Measurements from ENCODE around the gene JARID2. TPM values are rescaled to one million over a fixed set of nuclear protein-coding genes. Genes with fewer than 3 reads are reported as not detected.

JARID2 gene
- total RNA-seq, 2 experiments from 2014 or later: 30.0 to 42.4 TPM

DNA sequence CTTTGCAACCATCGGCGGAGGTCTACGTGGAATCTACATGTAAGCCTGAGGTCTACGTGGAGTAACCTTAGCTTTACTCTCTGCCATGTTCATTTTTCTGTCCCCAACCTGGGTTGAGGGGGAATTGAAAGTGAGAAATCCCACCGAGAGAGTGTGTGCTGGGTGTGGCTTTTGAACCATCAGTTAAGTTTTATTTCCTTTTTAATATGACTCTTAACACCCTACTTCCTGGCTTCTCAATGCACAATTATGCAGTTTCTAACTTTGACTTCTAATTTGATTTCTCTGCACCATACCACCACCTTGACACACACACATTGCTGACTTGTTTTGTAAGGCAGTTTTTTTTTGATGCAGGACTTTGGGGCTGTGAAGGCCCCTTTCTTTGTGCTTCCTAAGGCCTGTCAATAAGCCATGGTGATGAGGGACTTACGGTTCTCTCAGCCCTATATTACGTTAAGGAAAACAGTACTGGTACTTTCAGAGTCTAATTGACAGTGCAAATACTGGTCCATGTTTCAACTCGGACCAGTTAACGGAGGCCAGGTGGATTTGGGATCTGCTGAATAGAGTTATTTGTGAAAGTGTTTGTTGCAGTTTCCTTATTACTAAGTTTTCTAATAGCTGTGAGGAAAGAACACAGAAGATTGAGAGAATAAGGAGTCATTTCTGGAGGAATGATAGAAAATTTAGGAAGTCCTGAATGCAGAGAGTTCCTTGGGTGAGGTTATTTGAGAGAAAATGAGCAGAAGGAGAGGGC lies 206.5 kb downstream of the JARID2 start:
- peak overlapping the region; percentile 72 for H3K4me3 Mint-ChIP-seq
- H3K4me1 Mint-ChIP-seq: peaks cover 51% of the 10 kb centered on the region
- no peaks in the 10 kb centered on the region for H3K9me3 Mint-ChIP-seq (ENCODE audit: low read depth)
- H3K27me3 Mint-ChIP-seq: no peaks in the 10 kb centered on the region
- peak overlapping the region; percentile 90 for H3K27ac Mint-ChIP-seq
- DNase-seq (no peak), ATAC-seq (peak; percentile 80)
- peaks cover 42% of the 10 kb centered on the region for H3K36me3 Mint-ChIP-seq
- CTCF ChIA-PET: interaction anchor here (0.9 kb wide), 1 partner anchor 12 kb away, joined by 3 read pairs; no protein-coding TSS in a partner anchor

- no peaks in the 10 kb centered on the region for H3K9me3 Mint-ChIP-seq (ENCODE audit: low read depth)
- H3K27me3 Mint-ChIP-seq: no peaks in the 10 kb centered on the region
- H3K36me3 Mint-ChIP-seq: peaks cover 42% of the 10 kb centered on the region
- CTCF ChIA-PET: no interaction called here
- ATAC-seq (no peak), DNase-seq (no peak)
- H3K27ac Mint-ChIP-seq: peak overlapping the region; percentile 69
- H3K4me1 Mint-ChIP-seq: peaks cover 46% of the 10 kb centered on the region
- peak overlapping the region; percentile 39 for H3K4me3 Mint-ChIP-seq
These were observed 207.3 kb downstream of the JARID2 start for GRCh38 chr6:15453186-15453585.

DNA sequence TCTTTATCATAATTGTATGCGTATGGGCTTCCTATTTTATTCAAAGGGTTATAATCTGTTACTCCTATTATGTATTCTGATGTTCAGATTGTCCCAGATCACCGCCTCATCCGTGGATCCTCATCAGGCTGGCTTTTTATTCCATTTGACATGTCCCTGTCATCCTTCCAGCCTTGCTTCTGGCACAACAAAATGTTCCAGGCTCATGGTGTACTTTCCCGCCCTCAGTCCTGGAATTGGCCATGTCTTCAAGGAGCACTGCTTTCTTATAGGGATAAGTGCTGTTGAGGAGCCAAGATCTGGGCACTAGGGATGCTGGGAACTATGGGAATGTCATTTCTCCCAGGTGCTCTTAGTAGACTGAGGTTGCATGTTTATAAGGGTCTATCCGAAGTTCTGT lies 207.8 kb downstream of the JARID2 start:
- Mint-ChIP-seq H3K4me3 (peak overlapping the region; percentile 39), H3K9me3 (ENCODE audit: low read depth) (no peaks in the 10 kb centered on the region), H3K4me1 (peaks cover 45% of the 10 kb centered on the region), H3K27me3 (no peaks in the 10 kb centered on the region), H3K36me3 (peaks cover 42% of the 10 kb centered on the region), H3K27ac (peak overlapping the region; percentile 69)
- no peak for ATAC-seq
- DNase-seq: no peak
- CTCF ChIA-PET: no interaction called here

DNA sequence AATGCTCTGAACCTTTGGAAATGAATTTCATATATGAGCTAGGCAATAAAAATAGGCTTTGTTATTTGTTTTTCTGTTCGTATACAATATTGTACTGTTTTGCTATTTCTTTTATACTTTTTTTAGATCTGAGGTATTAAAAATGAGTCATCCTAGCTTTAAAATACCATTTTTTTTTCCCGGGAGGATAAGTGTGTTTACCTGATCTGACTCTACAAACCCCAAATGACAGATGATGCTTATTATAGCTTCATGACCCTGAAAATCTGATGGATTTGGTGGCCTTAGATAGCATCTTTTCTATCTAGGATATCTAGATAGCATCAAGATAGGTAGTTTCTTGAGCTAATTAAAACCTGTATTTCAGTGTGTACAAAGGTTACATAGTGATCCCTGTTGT lies 210.6 kb downstream of the JARID2 start:
- Mint-ChIP-seq H3K27me3 (no peaks in the 10 kb centered on the region), H3K36me3 (peaks cover 38% of the 10 kb centered on the region), H3K4me3 (no peak overlapping the region), H3K9me3 (ENCODE audit: low read depth) (no peaks in the 10 kb centered on the region), H3K4me1 (peaks cover 34% of the 10 kb centered on the region), H3K27ac (no peak overlapping the region)
- CTCF ChIA-PET: interaction anchor here (1.2 to 3.4 kb wide), 3 partner anchors 11 to 15 kb away, joined by 3 to 10 read pairs (median 4); no protein-coding TSS in a partner anchor
- DNase-seq (no peak), ATAC-seq (no peak)

GRCh38 chr6:15457121-15457650 lies 211.3 kb downstream of the JARID2 start:
- Mint-ChIP-seq H3K9me3 (ENCODE audit: low read depth) (no peaks in the 10 kb centered on the region), H3K4me3 (no peak overlapping the region), H3K36me3 (peaks cover 35% of the 10 kb centered on the region), H3K27ac (no peak overlapping the region), H3K4me1 (peaks cover 26% of the 10 kb centered on the region), H3K27me3 (no peaks in the 10 kb centered on the region)
- CTCF ChIA-PET: interaction anchor here (0.7 to 3.4 kb wide), 4 partner anchors 11 to 54 kb away, joined by 3 to 10 read pairs (median 4); no protein-coding TSS in a partner anchor
- DNase-seq (no peak), ATAC-seq (no peak)

GRCh38 chr6:15458021-15458459 lies 212.2 kb downstream of the JARID2 start:
- Mint-ChIP-seq H3K36me3 (peaks cover 28% of the 10 kb centered on the region), H3K4me1 (peaks cover 21% of the 10 kb centered on the region), H3K27me3 (no peaks in the 10 kb centered on the region), H3K9me3 (ENCODE audit: low read depth) (no peaks in the 10 kb centered on the region), H3K4me3 (no peak overlapping the region), H3K27ac (no peak overlapping the region)
- no peak for DNase-seq
- no peak for ATAC-seq
- CTCF ChIA-PET: interaction anchor here (3.4 kb wide), 1 partner anchor 17 kb away, joined by 10 read pairs; no protein-coding TSS in a partner anchor

DNA sequence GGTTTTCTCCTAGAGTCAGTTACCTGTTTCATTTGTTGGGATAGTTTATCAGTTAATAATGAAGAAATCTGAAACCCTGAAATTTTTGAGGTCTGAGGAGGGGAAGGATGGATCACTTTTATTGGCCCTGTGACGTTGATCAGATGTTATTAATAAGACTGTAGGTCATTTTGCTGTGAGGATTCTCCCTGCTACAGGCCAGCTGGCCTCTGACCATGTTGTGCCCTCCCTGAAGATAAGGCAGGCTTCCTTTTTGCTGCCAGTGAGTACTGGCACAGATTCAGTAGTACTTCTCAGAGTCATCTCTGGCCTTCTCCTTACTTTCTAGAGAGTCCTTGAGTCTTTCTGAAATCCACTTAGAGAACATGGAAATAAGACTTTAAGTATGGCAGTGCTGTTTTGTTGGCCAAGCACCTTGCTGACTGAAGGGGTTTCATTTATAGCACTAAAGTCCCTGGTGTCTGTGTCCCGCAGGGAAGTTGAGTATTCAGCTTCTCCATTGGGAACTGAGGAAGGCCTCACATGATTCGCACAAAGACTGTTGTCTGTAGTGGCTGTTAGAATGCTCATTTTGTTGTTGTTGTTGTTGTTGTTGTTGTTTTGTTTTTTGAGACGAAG lies 214.3 kb downstream of the JARID2 start:
- H3K27ac Mint-ChIP-seq: no peak overlapping the region

GRCh38 chr6:15461127-15461944 lies 215.5 kb downstream of the JARID2 start:
- no peak overlapping the region for H3K27ac Mint-ChIP-seq
- CTCF ChIA-PET: interaction anchor here (0.6 to 1.7 kb wide), 2 partner anchors 21 to 1310 kb away, joined by 5 read pairs; no protein-coding TSS in a partner anchor
- ATAC-seq (no peak), DNase-seq (no peak)
- H3K36me3 Mint-ChIP-seq: peaks cover 12% of the 10 kb centered on the region
- H3K4me3 Mint-ChIP-seq: no peak overlapping the region
- H3K9me3 Mint-ChIP-seq (ENCODE audit: low read depth): no peaks in the 10 kb centered on the region
- no peaks in the 10 kb centered on the region for H3K27me3 Mint-ChIP-seq
- peaks cover 19% of the 10 kb centered on the region for H3K4me1 Mint-ChIP-seq

More for the DNA sequence above, 214.3 kb downstream of the JARID2 start:
- Mint-ChIP-seq H3K4me3 (no peak overlapping the region), H3K27me3 (no peaks in the 10 kb centered on the region), H3K9me3 (ENCODE audit: low read depth) (no peaks in the 10 kb centered on the region), H3K36me3 (peaks cover 17% of the 10 kb centered on the region), H3K4me1 (peaks cover 19% of the 10 kb centered on the region)
- CTCF ChIA-PET: no interaction called here
- DNase-seq (no peak), ATAC-seq (no peak)

DNA sequence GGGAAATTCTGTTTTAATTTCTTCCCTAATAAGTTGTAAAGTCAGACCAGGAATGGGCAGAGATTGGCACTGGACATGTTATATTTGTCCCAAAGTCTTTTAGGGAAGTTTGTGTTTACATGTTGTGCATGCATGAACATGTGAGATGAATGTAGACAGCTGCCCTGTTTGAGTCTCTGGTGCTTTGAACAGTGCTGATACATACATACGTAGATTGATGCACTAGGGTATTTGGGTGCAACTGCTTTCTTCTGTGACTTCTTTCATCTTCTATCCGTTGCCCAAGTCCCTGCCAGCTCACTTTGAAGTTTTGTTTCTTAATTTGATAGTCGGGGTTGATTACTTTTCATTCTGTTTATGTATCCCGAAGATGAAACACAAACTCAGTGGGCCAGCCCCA lies 216.4 kb downstream of the JARID2 start:
- Mint-ChIP-seq H3K4me3 (no peak overlapping the region), H3K36me3 (peaks cover 8% of the 10 kb centered on the region), H3K27me3 (no peaks in the 10 kb centered on the region), H3K9me3 (ENCODE audit: low read depth) (no peaks in the 10 kb centered on the region), H3K27ac (no peak overlapping the region), H3K4me1 (peaks cover 17% of the 10 kb centered on the region)
- CTCF ChIA-PET: interaction anchor here (1.2 to 1.7 kb wide), 2 partner anchors 22 to 28 kb away, joined by 3 to 5 read pairs; no protein-coding TSS in a partner anchor
- DNase-seq (no peak), ATAC-seq (no peak)

DNA sequence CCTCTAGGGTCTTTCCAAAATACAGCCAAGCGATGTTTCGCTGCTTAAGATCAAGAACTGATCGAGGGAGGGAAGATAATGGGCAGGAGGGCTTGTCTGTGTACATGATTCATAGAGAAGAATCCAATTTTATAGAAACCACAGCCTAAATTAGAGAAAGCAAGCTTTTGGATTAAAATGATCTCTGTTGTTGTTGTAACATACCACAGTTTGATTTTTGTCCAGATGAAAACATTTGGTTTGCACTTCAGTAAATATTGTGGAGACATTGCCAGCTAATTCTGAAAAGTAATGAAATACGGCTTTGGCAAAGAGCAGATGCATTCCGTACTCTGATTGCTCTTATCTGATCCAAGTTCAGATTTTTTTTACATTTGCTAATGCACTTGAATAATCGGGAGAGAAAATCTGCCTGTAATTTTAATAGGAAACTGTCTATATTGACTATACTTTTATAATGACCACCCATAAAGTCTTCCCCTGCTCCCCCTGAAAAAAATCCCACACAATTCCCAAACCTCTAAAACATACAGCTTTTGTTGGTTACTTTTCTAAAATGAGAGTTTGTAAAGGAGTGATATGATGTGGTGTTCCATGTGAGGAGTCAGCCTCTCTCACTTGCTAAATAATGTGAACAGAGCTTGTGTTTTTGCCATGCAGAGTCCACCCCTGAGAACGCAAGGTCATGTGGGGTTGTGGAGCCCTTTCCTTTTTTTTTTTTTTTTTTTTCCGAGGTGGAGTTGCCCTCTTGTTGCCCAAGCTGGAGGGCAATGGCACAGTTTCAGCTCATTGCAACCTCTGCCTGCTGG lies 217.1 kb downstream of the JARID2 start:
- H3K36me3 Mint-ChIP-seq: peaks cover 7% of the 10 kb centered on the region
- H3K27ac Mint-ChIP-seq: no peak overlapping the region
- H3K4me1 Mint-ChIP-seq: peaks cover 16% of the 10 kb centered on the region
- CTCF ChIA-PET: interaction anchor here (0.6 to 1.7 kb wide), 5 partner anchors 22 to 115 kb away, joined by 3 to 5 read pairs (median 3); no protein-coding TSS in a partner anchor
- H3K27me3 Mint-ChIP-seq: no peaks in the 10 kb centered on the region
- no peaks in the 10 kb centered on the region for H3K9me3 Mint-ChIP-seq (ENCODE audit: low read depth)
- no peak overlapping the region for H3K4me3 Mint-ChIP-seq
- ATAC-seq (no peak), DNase-seq (no peak)

GRCh38 chr6:15464211-15464725 lies 218.4 kb downstream of the JARID2 start:
- Mint-ChIP-seq H3K4me1 (peaks cover 16% of the 10 kb centered on the region), H3K27ac (no peak overlapping the region), H3K4me3 (no peak overlapping the region), H3K27me3 (no peaks in the 10 kb centered on the region), H3K36me3 (peaks cover 16% of the 10 kb centered on the region), H3K9me3 (ENCODE audit: low read depth) (no peaks in the 10 kb centered on the region)
- CTCF ChIA-PET: interaction anchor here (0.7 to 1.4 kb wide), 3 partner anchors 73 to 135 kb away, joined by 3 read pairs; no protein-coding TSS in a partner anchor
- DNase-seq (peak; percentile 73), ATAC-seq (peak; percentile 73)

DNA sequence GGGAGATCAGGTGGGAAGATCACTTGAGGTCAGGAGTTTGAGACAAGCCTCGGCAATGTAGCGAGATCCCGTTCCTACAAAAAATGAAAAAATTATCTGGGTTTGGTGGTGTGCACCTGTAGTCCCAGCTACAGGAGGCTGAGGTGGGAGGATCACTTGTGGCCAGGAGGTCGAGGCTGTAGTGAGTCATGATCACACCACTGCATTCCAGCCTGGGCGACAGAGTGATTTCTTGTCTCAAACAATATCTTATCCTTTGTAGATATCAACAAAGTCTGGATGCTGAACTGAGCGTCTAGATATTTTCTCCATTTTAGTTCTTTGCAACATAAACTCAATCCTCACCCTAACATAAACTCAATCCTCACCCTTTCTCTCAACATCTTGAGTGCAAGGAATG lies 219.3 kb downstream of the JARID2 start:
- no peak overlapping the region for H3K27ac Mint-ChIP-seq
- no peak overlapping the region for H3K4me3 Mint-ChIP-seq
- H3K36me3 Mint-ChIP-seq: peaks cover 15% of the 10 kb centered on the region
- H3K9me3 Mint-ChIP-seq (ENCODE audit: low read depth): no peaks in the 10 kb centered on the region
- CTCF ChIA-PET: no interaction called here
- DNase-seq (no peak), ATAC-seq (no peak)
- H3K27me3 Mint-ChIP-seq: no peaks in the 10 kb centered on the region
- peaks cover 14% of the 10 kb centered on the region for H3K4me1 Mint-ChIP-seq
